IMR-90 (cell line): ENCODE measurements around the gene SLC25A40. TPM values are rescaled to one million over a fixed set of nuclear protein-coding genes. Genes with fewer than 3 reads are reported as not detected.
A peak's percentile ranks its signal among the peaks of the same experiment; 100 is the strongest.

Experiments used
- ATAC-seq: fragments of 200-7000 bp; cut with Tn5 transposase; 2 replicates; pipeline ENCODE4 v1.9.1; 2020; ENCODE audit warnings: low read depth, mild to moderate bottlenecking, moderate library complexity
- BruUV-seq: library from RNA; stranded (reverse); fragments of 400-500 nt; replicated peaks from 2 replicates; lab custom pipeline; 2021; lab: Mats Ljungman, UMichigan
- CTCF ChIA-PET: fragments of 300-600 bp; formaldehyde crosslinking; extraction: SDS; loops from one replicate; lab custom pipeline; 2021; ENCODE audit warnings: antibody characterized with exemption; lab: Yijun Ruan, JAX
- POLR2A ChIA-PET: fragments of 300-600 bp; sonication (Branson Sonifier 250); formaldehyde crosslinking; loops from one replicate; lab custom pipeline; 2022; ENCODE audit warnings: antibody characterized with exemption; ENCODE audit not compliant: unreplicated experiment; lab: Charles Lee
- DNase-seq: peaks from one replicate; pipeline ENCODE4 v3.0.0; 2013
- H2AFZ ChIP-seq: replicated peaks from 2 replicates; pipeline ENCODE3; 2013; ENCODE audit warnings: low read length, mild to moderate bottlenecking; ENCODE audit not compliant: poor library complexity
- H2AK5ac ChIP-seq: 2 replicates; pipeline ENCODE4 v1.6.1; 2013; ENCODE audit warnings: low read depth, low read length, inconsistent platforms
- H2AK9ac ChIP-seq: replicated peaks from 2 replicates; pipeline ENCODE3; 2013; ENCODE audit warnings: mild to moderate bottlenecking, low read depth, low read length, moderate library complexity; ENCODE audit not compliant: poor library complexity
- H2BK120ac ChIP-seq: 2 replicates; pipeline ENCODE4 v1.6.1; 2013; ENCODE audit warnings: low read depth, low read length, inconsistent platforms
- H2BK15ac ChIP-seq: 3 replicates; pipeline ENCODE4 v1.6.1; 2013; ENCODE audit warnings: low read depth, low read length, inconsistent platforms
- H2BK20ac ChIP-seq: 2 replicates; pipeline ENCODE4 v1.6.1; 2013; ENCODE audit warnings: low read depth, mild to moderate bottlenecking, inconsistent platforms, low read length, moderate library complexity
- H2BK5ac ChIP-seq: 2 replicates; pipeline ENCODE4 v1.6.1; 2013; ENCODE audit warnings: mild to moderate bottlenecking, low read depth, low read length, inconsistent platforms; ENCODE audit not compliant: poor library complexity, severe bottlenecking
- H3K14ac ChIP-seq: replicated peaks from 2 replicates; pipeline ENCODE4 v1.6.1; 2013; ENCODE audit warnings: low read depth, low read length, inconsistent platforms
- H3K18ac ChIP-seq: 2 replicates; pipeline ENCODE4 v1.6.1; 2013; ENCODE audit warnings: low read depth, low read length, control low read depth
- H3K23ac ChIP-seq: 2 replicates; pipeline ENCODE4 v1.6.1; 2013; ENCODE audit warnings: low read depth, low read length, inconsistent platforms
- H3K27ac ChIP-seq: 2 replicates; pipeline ENCODE4 v1.5.1; 2013; ENCODE audit warnings: mild to moderate bottlenecking, control low read depth, low read length; ENCODE audit not compliant: insufficient read depth
- H3K27me3 ChIP-seq: 2 replicates; pipeline ENCODE4 v1.6.1; 2013; ENCODE audit warnings: low read length; ENCODE audit not compliant: control insufficient read depth, insufficient read depth
- H3K36me3 ChIP-seq: 2 replicates; pipeline ENCODE4 v1.6.1; 2013; ENCODE audit warnings: low read length, mixed read lengths; ENCODE audit not compliant: control insufficient read depth, insufficient read depth
- H3K4ac ChIP-seq: 2 replicates; pipeline ENCODE4 v1.6.1; 2013; ENCODE audit warnings: low read depth, low read length, inconsistent platforms
- H3K4me1 ChIP-seq: 2 replicates; pipeline ENCODE4 v1.6.1; 2013; ENCODE audit warnings: low read length, mixed read lengths; ENCODE audit not compliant: control insufficient read depth, insufficient read depth
- H3K4me2 ChIP-seq: 2 replicates; pipeline ENCODE4 v1.6.1; 2013; ENCODE audit warnings: low read depth, mild to moderate bottlenecking, control low read depth, low read length, moderate library complexity
- H3K4me3 ChIP-seq: 2 replicates; pipeline ENCODE4 v1.5.1; 2013; ENCODE audit warnings: low read depth, mild to moderate bottlenecking, control low read depth, low read length, moderate library complexity; ENCODE audit not compliant: insufficient read depth
- H3K56ac ChIP-seq: 2 replicates; pipeline ENCODE4 v1.6.1; 2013; ENCODE audit warnings: low read length, inconsistent platforms; ENCODE audit not compliant: insufficient read depth; ENCODE audit errors: extremely low read depth
- H3K79me1 ChIP-seq, 2 experiments: 2 replicates each; pipeline ENCODE4 v1.6.1; 2013; ENCODE audit warnings: low read length in 2 of 2, inconsistent platforms in 1 of 2, low read depth in 1 of 2
- H3K9ac ChIP-seq: 2 replicates; pipeline ENCODE4 v1.6.1; 2013; ENCODE audit warnings: low read depth, low read length, control low read depth
- H3K9me1 ChIP-seq: 2 replicates; pipeline ENCODE4 v1.6.1; 2013; ENCODE audit warnings: low read length, inconsistent platforms; ENCODE audit not compliant: insufficient read depth
- H3K9me3 ChIP-seq: 2 replicates; pipeline ENCODE4 v1.6.1; 2013; ENCODE audit warnings: low read length; ENCODE audit not compliant: control insufficient read depth, insufficient read depth
- H4K20me1 ChIP-seq: 2 replicates; pipeline ENCODE4 v1.6.1; 2013; ENCODE audit warnings: low read length, inconsistent platforms; ENCODE audit not compliant: insufficient read depth
- H4K5ac ChIP-seq: 2 replicates; pipeline ENCODE4 v1.6.1; 2013; ENCODE audit warnings: mild to moderate bottlenecking, low read depth, low read length, control low read depth
- H4K8ac ChIP-seq, 2 experiments: 2 replicates each; pipeline ENCODE4 v1.6.1; 2013; ENCODE audit warnings: low read depth in 2 of 2, low read length in 2 of 2, control low read depth in 1 of 2, inconsistent platforms in 1 of 2
- H4K91ac ChIP-seq: 2 replicates; pipeline ENCODE4 v1.6.1; 2013; ENCODE audit warnings: low read depth, low read length, inconsistent platforms; ENCODE audit not compliant: insufficient read depth
- BHLHE40 ChIP-seq: fragments of 150-350 bp; IDR thresholded peaks from 2 replicates; pipeline ENCODE4 v1.6.1; 2016; ENCODE audit warnings: mild to moderate bottlenecking, low read depth, low read length
- CHD1 ChIP-seq: IDR thresholded peaks from 2 replicates; pipeline ENCODE4 v1.6.1; 2012; ENCODE audit warnings: low read depth, low read length, improper control_type of control experiment
- ELK1 ChIP-seq: fragments of 150-350 bp; IDR thresholded peaks from 2 replicates; pipeline ENCODE4 v1.6.1; 2016; ENCODE audit warnings: low read depth, mild to moderate bottlenecking, low read length, moderate library complexity, borderline replicate concordance
- FOS ChIP-seq: fragments of 150-350 bp; IDR thresholded peaks from 2 replicates; pipeline ENCODE4 v1.6.1; 2016; ENCODE audit warnings: low read depth, low read length
- MAZ ChIP-seq: IDR thresholded peaks from 2 replicates; pipeline ENCODE4 v1.6.1; 2012; ENCODE audit warnings: low read depth, mild to moderate bottlenecking, low read length, improper control_type of control experiment, moderate library complexity, borderline replicate concordance
- MXI1 ChIP-seq: IDR thresholded peaks from 2 replicates; pipeline ENCODE4 v1.6.1; 2012; ENCODE audit warnings: low read depth, mild to moderate bottlenecking, low read length, moderate library complexity, borderline replicate concordance
- NFE2L2 ChIP-seq: fragments of 150-350 bp; IDR thresholded peaks from 2 replicates; pipeline ENCODE4 v1.6.1; 2016; ENCODE audit warnings: low read depth, mild to moderate bottlenecking, low read length
- RAD21 ChIP-seq: IDR thresholded peaks from 2 replicates; pipeline ENCODE4 v1.6.1; 2012; ENCODE audit warnings: low read length, improper control_type of control experiment
- RCOR1 ChIP-seq: IDR thresholded peaks from 2 replicates; pipeline ENCODE4 v1.6.1; 2012; ENCODE audit warnings: mild to moderate bottlenecking, low read length, improper control_type of control experiment; ENCODE audit not compliant: insufficient replicate concordance
- RFX5 ChIP-seq: IDR thresholded peaks from 2 replicates; pipeline ENCODE4 v1.8.0; 2012; ENCODE audit warnings: low read depth, mild to moderate bottlenecking, low read length, moderate library complexity
- SMC3 ChIP-seq: fragments of 150-350 bp; IDR thresholded peaks from 2 replicates; pipeline ENCODE4 v1.6.1; 2016; ENCODE audit warnings: low read depth, mild to moderate bottlenecking, antibody characterized with exemption, low read length, moderate library complexity
- WGBS, 2 experiments: methylation state at CpG; one replicate each; pipeline versions ENCODE4 v1.1.5 to v1.1.7; 2013; ENCODE audit warnings: missing lambda C conversion rate in 2 of 2; ENCODE audit not compliant: insufficient read length in 1 of 2; ENCODE audit errors: extremely low coverage in 2 of 2; 5-methylcytosine and 5-hydroxymethylcytosine counted together
- dilution Hi-C: fragments of 300-500 bp; cut with HindIII; formaldehyde crosslinking; loops from one replicate; pipeline ENCODE4 v1.14.3; 2018; ENCODE audit warnings: low sequenced_read_pairs; ENCODE audit not compliant: unreplicated experiment
- in situ Hi-C: fragments of 300-500 bp; cut with MboI; formaldehyde crosslinking; loops from 3 replicates; pipeline ENCODE4 v1.14.3; 2019; ENCODE audit warnings: low sequenced_read_pairs, inconsistent platforms, mixed read lengths
- intact Hi-C: fragments of 100-400 bp; cut with micrococcal nuclease; formaldehyde crosslinking; loops from 2 replicates; pipeline ENCODE4 v1.10.0; 2022
- polyA plus RNA-seq, 3 experiments: library from polyadenylated mRNA; depleted of rRNA; stranded (reverse); fragments of >200 nt; gene quantifications; 2 replicates each; pipeline ENCODE4 v1.2.3, GENCODE V29; 2012; ENCODE audit warnings: low replicate concordance in 1 of 3
- total RNA-seq: library from RNA; depleted of rRNA; stranded (reverse); fragments of >200 nt; gene quantifications from 2 replicates; pipeline ENCODE4 v1.2.3, GENCODE V29; 2012
- TF ChIP-seq, protein P1 (sequence below): fragments of 150-350 bp; IDR thresholded peaks from 2 replicates; pipeline ENCODE4 v1.6.1; 2017; ENCODE audit warnings: mild to moderate bottlenecking, antibody characterized with exemption, low read length, low read depth

Gene SLC25A40
- total and polyA plus RNA-seq, 2 of the 4 experiments (the other 2 are of a cell fraction): 4.7 to 6.1 TPM

DNA sequence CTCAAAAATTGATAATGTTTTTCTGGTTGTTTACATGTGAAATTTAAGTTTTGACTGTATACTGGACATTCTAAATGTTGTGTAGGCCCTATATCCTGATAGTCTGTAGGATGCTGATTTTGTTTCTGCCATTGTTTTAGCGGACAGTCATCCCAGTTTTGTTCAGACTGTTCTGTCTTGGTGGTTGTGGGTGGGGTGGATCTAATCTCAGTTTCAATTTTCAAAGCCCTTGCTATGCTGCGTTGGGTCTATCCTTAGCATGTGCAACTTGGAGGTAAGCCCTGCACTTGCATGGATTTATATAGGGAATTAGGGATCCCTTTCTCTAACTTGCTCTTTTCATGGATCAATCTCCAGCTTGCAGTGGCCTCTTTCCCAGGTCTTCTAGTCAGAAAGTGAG, 19.2 kb upstream of the SLC25A40 start:
- no peak overlapping the region for H2BK5ac ChIP-seq
- TF ChIP-seq CHD1: no peak
- no peak for TF ChIP-seq ELK1
- TF ChIP-seq BHLHE40: no peak
- no peak for TF ChIP-seq NFE2L2
- TF ChIP-seq MXI1: no peak
- TF ChIP-seq FOS: no peak
- no peak for TF ChIP-seq RCOR1
- no peak for TF ChIP-seq SMC3
- TF ChIP-seq MAZ: no peak
- TF ChIP-seq, protein P1, sequence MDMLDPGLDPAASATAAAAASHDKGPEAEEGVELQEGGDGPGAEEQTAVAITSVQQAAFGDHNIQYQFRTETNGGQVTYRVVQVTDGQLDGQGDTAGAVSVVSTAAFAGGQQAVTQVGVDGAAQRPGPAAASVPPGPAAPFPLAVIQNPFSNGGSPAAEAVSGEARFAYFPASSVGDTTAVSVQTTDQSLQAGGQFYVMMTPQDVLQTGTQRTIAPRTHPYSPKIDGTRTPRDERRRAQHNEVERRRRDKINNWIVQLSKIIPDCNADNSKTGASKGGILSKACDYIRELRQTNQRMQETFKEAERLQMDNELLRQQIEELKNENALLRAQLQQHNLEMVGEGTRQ: no peak
- no peak for TF ChIP-seq RFX5
- TF ChIP-seq RAD21: no peak
- intact Hi-C loops: no loop called here
- no peak overlapping the region for H3K9ac ChIP-seq
- in situ Hi-C loops: no loop called here
- no peak overlapping the region for H3K4ac ChIP-seq
- H3K4me1 ChIP-seq: no peaks in the 10 kb centered on the region
- H4K91ac ChIP-seq: no peak overlapping the region
- H3K14ac ChIP-seq: no peak overlapping the region
- no CpG with 5 or more reads among the region's 2 CpGs for WGBS, 2 experiments
- dilution Hi-C loops: no loop called here
- H4K20me1 ChIP-seq: no peaks in the 10 kb centered on the region
- DNase-seq: no peak
- H2AFZ ChIP-seq: no peak overlapping the region
- H4K8ac ChIP-seq: no peak overlapping the region; a peak in 1 of 4 replicates
- peaks cover 6 to 13% of the 10 kb centered on the region in 2 experiments; a peak in 3 of 4 replicates for H3K79me1 ChIP-seq
- no peaks in the 10 kb centered on the region for H3K9me3 ChIP-seq
- no peaks in the 10 kb centered on the region for H3K27me3 ChIP-seq
- H3K18ac ChIP-seq: no peak overlapping the region
- H3K36me3 ChIP-seq: peaks cover 1% of the 10 kb centered on the region; the same call in 1 of the 2 replicates
- H2BK20ac ChIP-seq: no peak overlapping the region
- no peak overlapping the region for H2AK9ac ChIP-seq
- no peak overlapping the region for H3K56ac ChIP-seq
- ChIA-PET POLR2A (no interaction called here), CTCF (interaction anchor here (0.6 kb wide), 2 partner anchors 45 to 182 kb away, joined by 4 to 5 read pairs; no protein-coding TSS in a partner anchor)
- no peak overlapping the region for H2BK15ac ChIP-seq
- 0 out of 2 replicates have a peak overlapping the region, but pooled peaks have one; percentile 13 for H4K5ac ChIP-seq
- H2AK5ac ChIP-seq: no peak overlapping the region
- H3K4me2 ChIP-seq: no peak overlapping the region
- no peak overlapping the region for H3K27ac ChIP-seq
- ATAC-seq: no peak
- H3K9me1 ChIP-seq: no peaks in the 10 kb centered on the region
- H3K23ac ChIP-seq: no peak overlapping the region
- no TSS peak for BruUV-seq
- H2BK120ac ChIP-seq: no peak overlapping the region
- H3K4me3 ChIP-seq: no peak overlapping the region
